ENCODE data around the gene CDH4.

Gene CDH4

DNA sequence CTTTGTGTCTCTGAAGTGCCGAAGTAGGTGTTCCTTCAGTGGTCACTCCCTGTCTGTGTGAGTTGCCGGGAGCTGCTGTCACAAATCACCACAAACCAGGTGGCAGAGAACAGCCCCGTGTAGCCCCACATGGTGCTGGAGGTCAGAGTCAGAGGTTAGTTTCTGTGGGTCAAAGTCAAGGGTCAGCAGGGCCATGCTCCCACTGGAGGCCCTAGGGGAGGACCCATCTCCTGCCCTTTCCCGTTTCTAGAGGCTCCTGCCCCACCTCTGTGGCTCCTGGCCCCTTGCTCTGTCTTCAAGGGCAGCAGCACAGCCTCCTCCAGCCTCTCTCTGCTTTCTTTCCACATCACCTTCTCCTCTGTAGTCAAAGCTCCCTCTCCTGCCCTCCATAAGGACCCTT is 549.4 kb downstream of the CDH4 start:
- H4K8ac ChIP-seq (ENCODE audit: low read depth, low read length) = no peak overlapping the region
- no peaks in the 10 kb centered on the region for H3K27me3 ChIP-seq (ENCODE audit: control insufficient read depth in 3 of 3, insufficient read depth in 3 of 3, low read depth in 1 of 3, low read length in 3 of 3)
- no peak overlapping the region for H2BK15ac ChIP-seq (ENCODE audit: low read length)
- H2AK5ac ChIP-seq (ENCODE audit: low read depth, low read length) = no peak overlapping the region
- H3K9me3 ChIP-seq (replicated peaks in 1 of 2; ENCODE audit: control insufficient read depth in 2 of 2, insufficient read depth in 1 of 2, low read depth in 1 of 2, low read length in 2 of 2) = no peaks in the 10 kb centered on the region
- H2BK12ac ChIP-seq (ENCODE audit: low read length) = no peak overlapping the region
- H3K14ac ChIP-seq (ENCODE audit: low read length) = no peak overlapping the region
- no peak overlapping the region for H3K23ac ChIP-seq (ENCODE audit: low read depth, low read length, poor library complexity)
- H2BK5ac ChIP-seq (ENCODE audit: low read length) = no peak overlapping the region
- no peak overlapping the region for H3K4ac ChIP-seq (ENCODE audit: low read length)
- WGBS, 2 donors (ENCODE audit: extremely low coverage in 2 of 2, insufficient read length in 2 of 2, insufficient replicate concordance in 1 of 2) = no CpG with 5 or more reads among the region's 4 CpGs
- no peak overlapping the region for H3K9ac ChIP-seq (ENCODE audit: low read depth, low read length, poor library complexity)
- no peaks in the 10 kb centered on the region for H3K36me3 ChIP-seq (replicated peaks in 1 of 2; ENCODE audit: control insufficient read depth in 2 of 2, insufficient read depth in 2 of 2, low read length in 2 of 2)
- H2BK120ac ChIP-seq (ENCODE audit: low read depth, low read length) = peak overlapping the region; percentile 2
- H3K4me1 ChIP-seq (ENCODE audit: control insufficient read depth in 2 of 2, insufficient read depth in 1 of 2, low read depth in 1 of 2, low read length in 2 of 2) = peaks cover 7 to 12% of the 10 kb centered on the region in 2 donors
- H3K4me2 ChIP-seq (ENCODE audit: insufficient read depth, low read length, poor library complexity, severe bottlenecking) = no peak overlapping the region
- no peak overlapping the region for H2AFZ ChIP-seq (ENCODE audit: low read length)
- H3K4me3 ChIP-seq (ENCODE audit: low read length in 2 of 2) = no peak overlapping the region
- DNase-seq (ENCODE audit: low spot score) = no peak
- no peak overlapping the region for H3K27ac ChIP-seq (replicated peaks; ENCODE audit: low read length)
- H3K18ac ChIP-seq (ENCODE audit: low read length) = no peak overlapping the region
- H4K91ac ChIP-seq (ENCODE audit: low read depth, low read length, poor library complexity) = no peak overlapping the region
- no peaks in the 10 kb centered on the region for H3K79me1 ChIP-seq (ENCODE audit: low read depth, low read length)

DNA sequence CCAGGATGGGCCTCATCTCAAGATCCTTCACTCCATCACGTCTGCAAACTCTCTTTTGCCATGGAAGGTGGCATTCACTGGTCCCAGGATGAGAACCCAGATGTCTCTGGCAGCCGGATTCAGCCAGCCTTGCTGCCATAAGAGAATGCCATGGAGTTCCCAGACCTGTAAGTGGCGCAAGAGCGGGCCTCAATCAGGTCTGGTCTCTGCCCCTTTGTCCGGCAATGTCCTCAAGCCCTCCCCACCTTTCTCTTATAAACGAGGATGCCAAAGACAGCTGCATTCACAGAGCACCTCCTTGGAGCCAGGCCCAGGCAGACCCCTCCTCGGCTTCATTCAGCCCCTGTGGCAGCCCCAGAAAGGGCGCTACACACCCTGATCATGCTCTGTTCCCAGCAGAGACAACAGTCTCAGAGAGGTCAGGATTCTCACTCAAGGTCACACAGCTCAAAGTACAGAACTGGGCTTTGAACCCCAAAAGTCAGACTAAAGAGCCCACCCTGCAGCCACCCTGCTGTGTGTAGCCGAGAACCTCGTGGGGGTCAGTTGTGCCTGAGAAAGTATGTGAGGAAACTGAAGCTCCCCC is 549.9 kb downstream of the CDH4 start:
- Histone ChIP-seq H3K14ac (ENCODE audit: low read length) (no peak overlapping the region), H3K23ac (ENCODE audit: low read depth, low read length, poor library complexity) (no peak overlapping the region), H3K4ac (ENCODE audit: low read length) (no peak overlapping the region), H3K4me3 (ENCODE audit: low read length in 2 of 2) (no peak overlapping the region), H2BK5ac (ENCODE audit: low read length) (no peak overlapping the region), H4K91ac (ENCODE audit: low read depth, low read length, poor library complexity) (no peak overlapping the region), H3K9me3 (replicated peaks in 1 of 2; ENCODE audit: control insufficient read depth in 2 of 2, insufficient read depth in 1 of 2, low read depth in 1 of 2, low read length in 2 of 2) (no peaks in the 10 kb centered on the region), H3K79me1 (ENCODE audit: low read depth, low read length) (no peaks in the 10 kb centered on the region), H2AK5ac (ENCODE audit: low read depth, low read length) (no peak overlapping the region), H2BK15ac (ENCODE audit: low read length) (no peak overlapping the region), H3K27me3 (ENCODE audit: control insufficient read depth in 3 of 3, insufficient read depth in 3 of 3, low read depth in 1 of 3, low read length in 3 of 3) (no peaks in the 10 kb centered on the region), H2BK120ac (ENCODE audit: low read depth, low read length) (peak overlapping the region; percentile 2), H4K8ac (ENCODE audit: low read depth, low read length) (no peak overlapping the region), H2AFZ (ENCODE audit: low read length) (no peak overlapping the region), H3K18ac (ENCODE audit: low read length) (no peak overlapping the region), H3K4me2 (ENCODE audit: insufficient read depth, low read length, poor library complexity, severe bottlenecking) (no peak overlapping the region), H3K4me1 (ENCODE audit: control insufficient read depth in 2 of 2, insufficient read depth in 1 of 2, low read depth in 1 of 2, low read length in 2 of 2) (peaks cover 12% of the 10 kb centered on the region in 2 donors), H2BK12ac (ENCODE audit: low read length) (no peak overlapping the region), H3K9ac (ENCODE audit: low read depth, low read length, poor library complexity) (no peak overlapping the region), H3K27ac (replicated peaks; ENCODE audit: low read length) (no peak overlapping the region), H3K36me3 (replicated peaks in 1 of 2; ENCODE audit: control insufficient read depth in 2 of 2, insufficient read depth in 2 of 2, low read length in 2 of 2) (no peaks in the 10 kb centered on the region)
- no peak for DNase-seq (ENCODE audit: low spot score)
- no CpG with 5 or more reads among the region's 10 CpGs for WGBS, 2 donors (ENCODE audit: extremely low coverage in 2 of 2, insufficient read length in 2 of 2, insufficient replicate concordance in 1 of 2)

DNA sequence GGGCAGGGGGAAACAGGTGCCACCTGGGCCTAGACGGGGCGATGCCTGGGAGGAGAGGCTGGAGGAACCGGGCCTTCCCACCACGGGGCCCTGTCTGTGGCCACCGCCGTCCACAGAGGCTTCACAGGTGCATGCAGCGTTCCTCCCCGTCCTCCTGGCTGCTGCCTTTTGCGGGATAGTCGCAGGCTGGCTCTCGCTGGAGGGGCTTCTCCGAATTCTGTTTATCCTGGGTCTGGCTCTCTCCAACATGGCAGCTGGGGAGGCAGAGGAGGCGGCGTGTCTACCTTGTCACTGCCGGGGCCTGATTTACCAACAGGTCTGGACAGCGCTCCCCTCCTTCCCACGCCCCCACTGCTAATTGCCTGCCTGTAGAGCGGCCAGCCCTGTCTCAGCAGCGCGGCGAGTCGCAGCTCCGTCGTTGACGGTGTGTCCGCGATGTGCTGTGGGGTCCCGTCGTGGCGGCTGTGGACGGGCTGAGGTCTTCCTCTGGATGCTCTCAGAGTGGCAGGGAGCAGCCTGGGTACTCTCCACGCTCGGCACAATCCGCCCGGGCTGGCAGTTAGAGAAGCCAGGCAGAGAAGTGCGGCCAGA is 550.8 kb downstream of the CDH4 start:
- no peaks in the 10 kb centered on the region for H3K27me3 ChIP-seq (ENCODE audit: control insufficient read depth in 3 of 3, insufficient read depth in 3 of 3, low read depth in 1 of 3, low read length in 3 of 3)
- no CpG with 5 or more reads among the region's 36 CpGs for WGBS, 2 donors (ENCODE audit: extremely low coverage in 2 of 2, insufficient read length in 2 of 2, insufficient replicate concordance in 1 of 2)

DNA sequence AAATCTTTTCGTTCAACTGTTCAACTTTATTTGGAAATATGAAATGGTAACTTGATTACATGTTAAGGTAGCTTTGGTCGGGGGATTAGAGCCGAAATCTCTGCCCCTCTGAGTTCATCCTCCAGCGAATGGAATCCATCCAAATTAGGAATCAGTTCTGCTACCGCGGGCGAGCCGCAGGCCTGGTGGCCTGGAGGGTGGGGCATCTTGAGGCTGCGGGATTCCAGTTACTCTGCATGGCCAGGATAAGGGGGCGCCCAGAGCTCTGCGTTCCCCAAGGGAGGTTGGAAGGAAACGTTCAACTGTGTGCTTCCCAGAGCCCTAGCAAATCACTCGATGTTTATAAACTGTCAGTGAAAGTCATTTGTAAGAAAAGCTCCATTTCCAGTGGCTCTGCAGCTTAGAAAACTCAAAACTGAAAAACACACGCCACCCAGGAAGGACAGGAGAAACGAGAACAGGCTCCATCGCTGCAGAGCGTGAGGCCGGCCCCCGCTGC is 551.4 kb downstream of the CDH4 start:
- H2BK12ac ChIP-seq (ENCODE audit: low read length) = no peak overlapping the region
- no peak overlapping the region for H3K14ac ChIP-seq (ENCODE audit: low read length)
- H3K9me3 ChIP-seq (replicated peaks in 1 of 2; ENCODE audit: control insufficient read depth in 2 of 2, insufficient read depth in 1 of 2, low read depth in 1 of 2, low read length in 2 of 2) = peaks cover 0 to 1% of the 10 kb centered on the region in 2 donors
- H2AFZ ChIP-seq (ENCODE audit: low read length) = peak overlapping the region; percentile 11
- H2BK120ac ChIP-seq (ENCODE audit: low read depth, low read length) = no peak overlapping the region
- no peaks in the 10 kb centered on the region for H3K36me3 ChIP-seq (replicated peaks in 1 of 2; ENCODE audit: control insufficient read depth in 2 of 2, insufficient read depth in 2 of 2, low read length in 2 of 2)
- no peak overlapping the region for H2BK15ac ChIP-seq (ENCODE audit: low read length)
- H3K4ac ChIP-seq (ENCODE audit: low read length) = no peak overlapping the region
- no peak overlapping the region for H3K27ac ChIP-seq (replicated peaks; ENCODE audit: low read length)
- DNase-seq (ENCODE audit: low spot score) = no peak
- no peak overlapping the region for H3K18ac ChIP-seq (ENCODE audit: low read length)
- no peak overlapping the region for H3K4me2 ChIP-seq (ENCODE audit: insufficient read depth, low read length, poor library complexity, severe bottlenecking)
- peaks cover 10 to 19% of the 10 kb centered on the region in 2 donors for H3K4me1 ChIP-seq (ENCODE audit: control insufficient read depth in 2 of 2, insufficient read depth in 1 of 2, low read depth in 1 of 2, low read length in 2 of 2)
- no peak overlapping the region for H3K4me3 ChIP-seq (ENCODE audit: low read length in 2 of 2)
- H4K8ac ChIP-seq (ENCODE audit: low read depth, low read length) = no peak overlapping the region
- no peak overlapping the region for H4K91ac ChIP-seq (ENCODE audit: low read depth, low read length, poor library complexity)
- no peaks in the 10 kb centered on the region for H3K79me1 ChIP-seq (ENCODE audit: low read depth, low read length)
- no peak overlapping the region for H2BK5ac ChIP-seq (ENCODE audit: low read length)
- no peaks in the 10 kb centered on the region for H3K27me3 ChIP-seq (ENCODE audit: control insufficient read depth in 3 of 3, insufficient read depth in 3 of 3, low read depth in 1 of 3, low read length in 3 of 3)
- no peak overlapping the region for H3K23ac ChIP-seq (ENCODE audit: low read depth, low read length, poor library complexity)
- peak overlapping the region; percentile 4 for H2AK5ac ChIP-seq (ENCODE audit: low read depth, low read length)
- WGBS, 2 donors (ENCODE audit: extremely low coverage in 2 of 2, insufficient read length in 2 of 2, insufficient replicate concordance in 1 of 2) = no CpG with 5 or more reads among the region's 19 CpGs
- no peak overlapping the region for H3K9ac ChIP-seq (ENCODE audit: low read depth, low read length, poor library complexity)

More for the DNA sequence above, 550.8 kb downstream of the CDH4 start:
- H2BK120ac ChIP-seq (ENCODE audit: low read depth, low read length) = no peak overlapping the region
- peak overlapping the region; percentile 57 for H4K91ac ChIP-seq (ENCODE audit: low read depth, low read length, poor library complexity)
- H2BK12ac ChIP-seq (ENCODE audit: low read length) = peak overlapping the region; percentile 60
- H3K18ac ChIP-seq (ENCODE audit: low read length) = peak overlapping the region; percentile 83
- no peaks in the 10 kb centered on the region for H3K36me3 ChIP-seq (replicated peaks in 1 of 2; ENCODE audit: control insufficient read depth in 2 of 2, insufficient read depth in 2 of 2, low read length in 2 of 2)
- H2BK15ac ChIP-seq (ENCODE audit: low read length) = peak overlapping the region; percentile 39
- H4K8ac ChIP-seq (ENCODE audit: low read depth, low read length) = no peak overlapping the region
- H2AFZ ChIP-seq (ENCODE audit: low read length) = no peak overlapping the region
- H3K9ac ChIP-seq (ENCODE audit: low read depth, low read length, poor library complexity) = peak overlapping the region; percentile 66
- no peak overlapping the region for H3K4me2 ChIP-seq (ENCODE audit: insufficient read depth, low read length, poor library complexity, severe bottlenecking)
- H3K23ac ChIP-seq (ENCODE audit: low read depth, low read length, poor library complexity) = peak overlapping the region; percentile 94
- H3K4ac ChIP-seq (ENCODE audit: low read length) = no peak overlapping the region
- no peak for DNase-seq (ENCODE audit: low spot score)
- H2AK5ac ChIP-seq (ENCODE audit: low read depth, low read length) = peak overlapping the region; percentile 82
- no peak overlapping the region for H2BK5ac ChIP-seq (ENCODE audit: low read length)
- H3K9me3 ChIP-seq (replicated peaks in 1 of 2; ENCODE audit: control insufficient read depth in 2 of 2, insufficient read depth in 1 of 2, low read depth in 1 of 2, low read length in 2 of 2) = peaks cover 0 to 1% of the 10 kb centered on the region in 2 donors
- H3K4me1 ChIP-seq (ENCODE audit: control insufficient read depth in 2 of 2, insufficient read depth in 1 of 2, low read depth in 1 of 2, low read length in 2 of 2) = peaks cover 10 to 19% of the 10 kb centered on the region in 2 donors
- no peak overlapping the region for H3K27ac ChIP-seq (replicated peaks; ENCODE audit: low read length)
- no peak overlapping the region for H3K4me3 ChIP-seq (ENCODE audit: low read length in 2 of 2)
- H3K79me1 ChIP-seq (ENCODE audit: low read depth, low read length) = no peaks in the 10 kb centered on the region
- H3K14ac ChIP-seq (ENCODE audit: low read length) = peak overlapping the region; percentile 39
